Measurements from ENCODE around the gene CCNF.
"Not testable (repeated sequence)": the region's sequence is repeated elsewhere in the genome, so short reads cannot be mapped to it uniquely, and the experiment has no call there.

The CCNF gene

GRCh38 chr16:2472885-2473445 lies 43.7 kb downstream of the CCNF start:
- no peak for DNase-seq

GRCh38 chr16:2473446-2473926 lies 44.2 kb downstream of the CCNF start:
- DNase-seq, result no peak

GRCh38 chr16:2473999-2474876 lies 45.0 kb downstream of the CCNF start:
- no peak for DNase-seq

- no peak for DNase-seq
Measured at GRCh38 chr16:2474877-2475412, 45.7 kb downstream of the CCNF start, which contains the start of gene TBC1D24. Gene TBC1D24 (plus strand): TSS chr16:2475127. CDS start chr16:2496149, 21,022 bp downstream.

- DNase-seq, result no peak
Measured at GRCh38 chr16:2475413-2476344, 46.4 kb downstream of the CCNF start.

- no peak for DNase-seq
Measured at GRCh38 chr16:2476345-2476720, 47.1 kb downstream of the CCNF start.

- no peak for DNase-seq
Measured at GRCh38 chr16:2476741-2477140, 47.5 kb downstream of the CCNF start.

- no peak for DNase-seq
Measured at GRCh38 chr16:2477327-2477726, 48.1 kb downstream of the CCNF start.

- no peak for DNase-seq
Measured at GRCh38 chr16:2478279-2478678, 49.0 kb downstream of the CCNF start.

GRCh38 chr16:2479996-2480395 lies 50.7 kb downstream of the CCNF start:
- DNase-seq, result not testable (repeated sequence)

GRCh38 chr16:2480948-2481347 lies 51.7 kb downstream of the CCNF start:
- DNase-seq, result no peak

GRCh38 chr16:2481676-2482075 lies 52.4 kb downstream of the CCNF start:
- no peak for DNase-seq

- DNase-seq, result no peak
Measured at GRCh38 chr16:2482249-2482648, 53.0 kb downstream of the CCNF start.

- DNase-seq, result no peak
Measured at GRCh38 chr16:2482708-2483534, 53.7 kb downstream of the CCNF start.

- no peak for DNase-seq
Measured at GRCh38 chr16:2483939-2484897, 55.0 kb downstream of the CCNF start.

- DNase-seq, result no peak
Measured at GRCh38 chr16:2484898-2485508, 55.8 kb downstream of the CCNF start.

- DNase-seq, result no peak
Measured at GRCh38 chr16:2485811-2486507, 56.7 kb downstream of the CCNF start.

- no peak for DNase-seq
Measured at GRCh38 chr16:2486645-2487516, 57.6 kb downstream of the CCNF start.

- DNase-seq, result no peak
Measured at GRCh38 chr16:2487517-2487842, 58.2 kb downstream of the CCNF start.
